AG09309 (cell line): ENCODE results near the gene MLX.
"Not testable (repeated sequence)": the region's sequence is repeated elsewhere in the genome, so short reads cannot be mapped to it uniquely, and the experiment has no call there.

Experiments used
- DNase-seq: peaks from one replicate; pipeline ENCODE4 v3.0.0-alpha.2; 2010; ENCODE audit warnings: low read depth
- H3K4me3 ChIP-seq: 2 replicates; pipeline ENCODE4 v1.5.1; 2011; ENCODE audit warnings: mild to moderate bottlenecking, low read depth, low read length, moderate library complexity; ENCODE audit not compliant: control insufficient read depth
- TF ChIP-seq, protein P1 (sequence below): IDR thresholded peaks from 2 replicates; pipeline ENCODE4 v1.5.1; 2011; ENCODE audit warnings: mild to moderate bottlenecking, low read depth, low read length, inconsistent platforms; ENCODE audit not compliant: insufficient read depth, control insufficient read depth; ENCODE audit errors: missing control alignments

MLX gene

DNA sequence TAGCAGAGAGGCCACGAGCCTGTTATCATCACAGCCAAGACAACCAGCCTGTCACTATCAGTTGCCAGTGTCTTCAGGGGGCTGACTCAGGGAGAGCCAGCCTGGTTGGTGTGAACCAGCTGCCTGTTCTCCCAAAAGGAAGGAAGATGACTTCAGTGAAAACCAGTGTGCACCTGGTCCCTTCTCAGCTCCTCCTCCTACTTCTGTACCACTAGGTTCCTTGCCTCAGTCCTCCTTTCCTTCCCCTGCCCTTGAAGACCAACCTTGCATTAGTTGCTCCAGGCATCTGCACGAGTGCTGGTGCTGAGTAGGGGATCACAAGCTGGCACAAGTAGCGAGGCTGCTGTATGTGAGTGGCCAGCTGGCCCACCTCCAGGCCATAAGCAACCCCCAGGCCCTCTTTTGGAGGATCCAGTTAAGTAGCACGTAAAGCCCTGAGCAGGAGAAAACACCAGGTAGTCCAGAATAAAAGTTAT is 51.1 kb downstream of the MLX start:
- DNase-seq: no peak

DNA sequence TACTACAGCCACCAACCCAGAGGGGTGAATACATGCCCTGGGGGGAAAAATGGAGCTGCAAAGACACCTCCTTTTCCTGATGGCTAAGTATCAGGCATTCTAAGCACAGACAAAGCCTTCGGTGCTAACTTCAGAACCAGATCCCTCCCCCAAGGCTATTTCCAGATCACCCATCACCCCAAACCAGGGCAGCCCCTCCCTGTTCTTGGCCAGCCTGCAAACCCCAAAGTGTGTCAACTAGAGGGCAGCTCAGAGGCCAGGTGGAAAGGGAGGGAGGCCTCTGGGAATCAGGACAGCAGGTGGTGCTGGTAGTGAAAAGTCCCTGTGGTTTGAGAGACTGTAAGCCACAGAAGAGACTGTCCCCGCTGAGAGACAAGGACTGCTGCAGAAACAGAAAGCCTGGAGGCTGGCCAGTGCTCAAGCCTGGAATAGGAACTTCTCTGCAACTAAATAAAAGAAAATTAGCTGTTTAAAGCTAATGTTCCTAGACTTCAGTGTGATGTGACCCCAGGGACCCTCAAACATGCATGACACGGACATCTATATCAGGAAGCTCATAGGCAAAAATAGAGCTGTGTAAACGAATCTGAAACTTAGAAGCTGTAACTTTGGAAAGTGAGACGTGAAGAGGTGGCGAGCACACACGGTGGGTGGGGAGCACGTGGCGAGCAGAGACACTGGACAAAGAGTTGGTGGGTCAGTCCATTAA is 51.7 kb downstream of the MLX start:
- DNase-seq: no peak
- no peak overlapping the region for H3K4me3 ChIP-seq
- TF ChIP-seq, protein P1, sequence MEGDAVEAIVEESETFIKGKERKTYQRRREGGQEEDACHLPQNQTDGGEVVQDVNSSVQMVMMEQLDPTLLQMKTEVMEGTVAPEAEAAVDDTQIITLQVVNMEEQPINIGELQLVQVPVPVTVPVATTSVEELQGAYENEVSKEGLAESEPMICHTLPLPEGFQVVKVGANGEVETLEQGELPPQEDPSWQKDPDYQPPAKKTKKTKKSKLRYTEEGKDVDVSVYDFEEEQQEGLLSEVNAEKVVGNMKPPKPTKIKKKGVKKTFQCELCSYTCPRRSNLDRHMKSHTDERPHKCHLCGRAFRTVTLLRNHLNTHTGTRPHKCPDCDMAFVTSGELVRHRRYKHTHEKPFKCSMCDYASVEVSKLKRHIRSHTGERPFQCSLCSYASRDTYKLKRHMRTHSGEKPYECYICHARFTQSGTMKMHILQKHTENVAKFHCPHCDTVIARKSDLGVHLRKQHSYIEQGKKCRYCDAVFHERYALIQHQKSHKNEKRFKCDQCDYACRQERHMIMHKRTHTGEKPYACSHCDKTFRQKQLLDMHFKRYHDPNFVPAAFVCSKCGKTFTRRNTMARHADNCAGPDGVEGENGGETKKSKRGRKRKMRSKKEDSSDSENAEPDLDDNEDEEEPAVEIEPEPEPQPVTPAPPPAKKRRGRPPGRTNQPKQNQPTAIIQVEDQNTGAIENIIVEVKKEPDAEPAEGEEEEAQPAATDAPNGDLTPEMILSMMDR: no peak

More for the DNA sequence above, 51.1 kb downstream of the MLX start:
- H3K4me3 ChIP-seq: no peak overlapping the region
- TF ChIP-seq, protein P1: no peak

DNA sequence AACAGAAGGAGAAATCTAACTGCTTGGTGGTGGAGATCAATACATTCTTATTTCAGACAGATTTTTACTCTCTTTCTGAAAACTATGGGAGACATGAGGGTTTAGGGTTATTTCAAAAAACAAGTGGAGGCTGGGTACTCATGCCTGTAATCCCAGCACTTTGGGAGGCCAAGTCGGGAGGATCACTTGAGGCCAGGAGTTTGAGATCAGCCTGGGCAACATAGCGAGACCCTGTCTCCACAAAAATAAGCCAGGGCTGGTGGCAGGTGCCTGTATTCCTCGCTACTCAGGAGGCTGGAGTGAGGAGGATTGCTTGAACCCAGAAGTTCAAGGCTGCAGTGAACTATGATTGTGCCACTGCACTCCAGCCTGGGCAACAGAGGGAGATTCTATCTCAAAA is 55.1 kb downstream of the MLX start:
- DNase-seq, H3K4me3 ChIP-seq: not testable (repeated sequence)
